ENCODE data around the gene LY6G6C. TPM values are rescaled to one million over a fixed set of nuclear protein-coding genes. Genes with fewer than 3 reads are reported as not detected.

Gene LY6G6C
- total RNA-seq, 1 experiment from 2014 or later: 0.80 TPM

DNA sequence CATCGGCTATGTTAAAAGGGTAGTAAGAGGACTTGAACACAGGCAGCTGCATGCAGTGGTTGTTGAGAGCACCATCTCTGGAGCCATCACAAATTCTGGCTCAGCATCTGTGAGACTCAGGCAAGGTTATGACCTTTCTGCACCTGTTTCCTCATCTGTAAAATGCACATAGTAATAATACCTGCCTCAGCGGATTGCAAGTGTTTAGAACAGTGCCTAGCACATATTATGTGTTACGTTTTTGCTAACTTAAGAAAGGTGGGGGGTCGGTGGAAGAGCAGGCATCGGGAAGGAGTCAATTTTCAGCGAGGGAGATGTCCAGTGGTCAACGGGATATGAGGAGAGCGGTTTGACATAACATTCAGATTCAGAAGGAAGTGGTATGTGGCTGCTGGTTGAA is 43.6 kb downstream of the LY6G6C start:
- intact Hi-C loops (cut with micrococcal nuclease; ENCODE audit: unreplicated experiment): no loop called here
- no TSS peak for BruUV-seq (replicated peaks)
- ChIA-PET POLR2A (ENCODE audit: low non-redundant PET) (no interaction called here), CTCF (no interaction called here)
- Histone ChIP-seq H3K36me3 (ENCODE audit: insufficient read depth, low read length, poor library complexity, severe bottlenecking) (no peaks in the 10 kb centered on the region), H3K4me3 (ENCODE audit: low read depth, low read length, poor library complexity, severe bottlenecking) (no peak overlapping the region), H3K4me1 (ENCODE audit: insufficient read depth, low read length, poor library complexity, severe bottlenecking) (no peaks in the 10 kb centered on the region), H3K27ac (ENCODE audit: low read depth, low read length, poor library complexity, severe bottlenecking) (no peak overlapping the region), H3K9me3 (ENCODE audit: low read depth, low read length, poor library complexity, severe bottlenecking) (no peaks in the 10 kb centered on the region), H3K27me3 (replicated peaks; ENCODE audit: insufficient read depth, low read depth, low read length, poor library complexity) (no peaks in the 10 kb centered on the region)
- TF ChIP-seq, protein P1, sequence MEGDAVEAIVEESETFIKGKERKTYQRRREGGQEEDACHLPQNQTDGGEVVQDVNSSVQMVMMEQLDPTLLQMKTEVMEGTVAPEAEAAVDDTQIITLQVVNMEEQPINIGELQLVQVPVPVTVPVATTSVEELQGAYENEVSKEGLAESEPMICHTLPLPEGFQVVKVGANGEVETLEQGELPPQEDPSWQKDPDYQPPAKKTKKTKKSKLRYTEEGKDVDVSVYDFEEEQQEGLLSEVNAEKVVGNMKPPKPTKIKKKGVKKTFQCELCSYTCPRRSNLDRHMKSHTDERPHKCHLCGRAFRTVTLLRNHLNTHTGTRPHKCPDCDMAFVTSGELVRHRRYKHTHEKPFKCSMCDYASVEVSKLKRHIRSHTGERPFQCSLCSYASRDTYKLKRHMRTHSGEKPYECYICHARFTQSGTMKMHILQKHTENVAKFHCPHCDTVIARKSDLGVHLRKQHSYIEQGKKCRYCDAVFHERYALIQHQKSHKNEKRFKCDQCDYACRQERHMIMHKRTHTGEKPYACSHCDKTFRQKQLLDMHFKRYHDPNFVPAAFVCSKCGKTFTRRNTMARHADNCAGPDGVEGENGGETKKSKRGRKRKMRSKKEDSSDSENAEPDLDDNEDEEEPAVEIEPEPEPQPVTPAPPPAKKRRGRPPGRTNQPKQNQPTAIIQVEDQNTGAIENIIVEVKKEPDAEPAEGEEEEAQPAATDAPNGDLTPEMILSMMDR (conservative IDR thresholded peaks at IDR 0.05; ENCODE audit: low read depth, low read length): no peak
- no peak for TF ChIP-seq EZH2 (IDR thresholded peaks at IDR 0.05; ENCODE audit: borderline replicate concordance, low read depth, low read length, poor library complexity, severe bottlenecking)
- no peak for DNase-seq (ENCODE audit: low spot score)

- H3K36me3 ChIP-seq (ENCODE audit: insufficient read depth, low read length, poor library complexity, severe bottlenecking): peaks cover 3% of the 10 kb centered on the region
- ChIA-PET CTCF (no interaction called here), POLR2A (ENCODE audit: low non-redundant PET) (no interaction called here)
- no peaks in the 10 kb centered on the region for H3K27me3 ChIP-seq (replicated peaks; ENCODE audit: insufficient read depth, low read depth, low read length, poor library complexity)
- DNase-seq (ENCODE audit: low spot score): no peak
- no peaks in the 10 kb centered on the region for H3K9me3 ChIP-seq (ENCODE audit: low read depth, low read length, poor library complexity, severe bottlenecking)
- BruUV-seq (replicated peaks): no TSS peak
- TF ChIP-seq, protein P1 (conservative IDR thresholded peaks at IDR 0.05; ENCODE audit: low read depth, low read length): no peak
- TF ChIP-seq EZH2 (IDR thresholded peaks at IDR 0.05; ENCODE audit: borderline replicate concordance, low read depth, low read length, poor library complexity, severe bottlenecking): no peak
- no peak overlapping the region for H3K4me3 ChIP-seq (ENCODE audit: low read depth, low read length, poor library complexity, severe bottlenecking)
- no peak overlapping the region for H3K27ac ChIP-seq (ENCODE audit: low read depth, low read length, poor library complexity, severe bottlenecking)
- intact Hi-C loops (cut with micrococcal nuclease; ENCODE audit: unreplicated experiment): no loop called here
- no peaks in the 10 kb centered on the region for H3K4me1 ChIP-seq (ENCODE audit: insufficient read depth, low read length, poor library complexity, severe bottlenecking)
Measured at GRCh38 chr6:31676904-31677303, 44.6 kb downstream of the LY6G6C start.

DNA sequence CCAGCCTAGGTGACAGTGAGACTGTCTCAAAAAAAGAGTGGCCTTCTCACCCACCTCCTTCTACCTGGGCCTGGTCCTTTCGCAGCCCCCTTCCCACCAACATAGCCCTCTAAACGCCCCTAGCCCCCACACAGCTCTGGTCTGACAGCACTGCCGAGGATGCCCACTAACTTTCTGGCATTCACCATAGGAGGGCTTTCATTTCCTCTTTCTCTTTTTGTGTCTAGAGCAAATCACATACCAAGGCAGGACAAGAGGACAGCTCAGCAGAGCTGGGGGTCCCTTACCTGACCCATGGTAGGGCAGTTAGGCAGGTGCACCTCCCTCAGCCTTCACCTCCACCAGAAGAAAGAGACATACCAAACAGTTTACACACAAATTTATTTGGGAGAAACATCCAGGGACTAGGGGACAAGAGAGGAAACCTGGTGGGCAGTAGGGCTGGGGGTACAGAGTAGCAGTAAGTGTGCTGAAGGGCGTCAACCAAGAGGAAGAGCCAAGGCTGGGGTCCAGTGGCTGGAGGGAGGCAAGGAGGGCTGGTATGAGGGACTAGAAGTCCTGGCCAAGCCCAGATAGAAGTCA is 45.1 kb downstream of the LY6G6C start:
- H3K36me3 ChIP-seq (ENCODE audit: insufficient read depth, low read length, poor library complexity, severe bottlenecking): peaks cover 8% of the 10 kb centered on the region
- no peaks in the 10 kb centered on the region for H3K27me3 ChIP-seq (replicated peaks; ENCODE audit: insufficient read depth, low read depth, low read length, poor library complexity)
- TF ChIP-seq, protein P1 (conservative IDR thresholded peaks at IDR 0.05; ENCODE audit: low read depth, low read length): no peak
- no peak for TF ChIP-seq EZH2 (IDR thresholded peaks at IDR 0.05; ENCODE audit: borderline replicate concordance, low read depth, low read length, poor library complexity, severe bottlenecking)
- H3K4me3 ChIP-seq (ENCODE audit: low read depth, low read length, poor library complexity, severe bottlenecking): no peak overlapping the region
- intact Hi-C loops (cut with micrococcal nuclease; ENCODE audit: unreplicated experiment): no loop called here
- no peaks in the 10 kb centered on the region for H3K9me3 ChIP-seq (ENCODE audit: low read depth, low read length, poor library complexity, severe bottlenecking)
- BruUV-seq (replicated peaks): no TSS peak
- POLR2A ChIA-PET (ENCODE audit: low non-redundant PET): no interaction called here
- no peak overlapping the region for H3K27ac ChIP-seq (ENCODE audit: low read depth, low read length, poor library complexity, severe bottlenecking)
- no peak for DNase-seq (ENCODE audit: low spot score)
- no peaks in the 10 kb centered on the region for H3K4me1 ChIP-seq (ENCODE audit: insufficient read depth, low read length, poor library complexity, severe bottlenecking)
- CTCF ChIA-PET: no interaction called here
